PC-9 (cell line): ENCODE results near the gene NMNAT3. TPM values are rescaled to one million over a fixed set of nuclear protein-coding genes. Genes with fewer than 3 reads are reported as not detected.

Experiments
- BruUV-seq: library from RNA; stranded (reverse); fragments of 400-500 nt; replicated peaks from 2 replicates; lab custom pipeline; 2021; lab: Mats Ljungman, UMichigan
- CTCF ChIA-PET: fragments of 300-600 bp; sonication (Branson Sonifier 250); formaldehyde crosslinking; loops from one replicate; lab custom pipeline; 2022; ENCODE audit warnings: antibody characterized with exemption; lab: Charles Lee
- POLR2A ChIA-PET: fragments of 300-600 bp; sonication (Branson Sonifier 250); formaldehyde crosslinking; loops from one replicate; lab custom pipeline; 2022; ENCODE audit warnings: antibody characterized with exemption; ENCODE audit not compliant: unreplicated experiment; lab: Charles Lee
- DNase-seq, 2 experiments: peaks; one replicate each; pipeline versions ENCODE4 v3.0.0 to v3.0.0-alpha.2; 2015 to 2022; ENCODE audit warnings: mixed read lengths in 1 of 2
- H2AFZ ChIP-seq: fragments of 200-600 bp; sonication (generic); 2 replicates; pipeline ENCODE4 v1.8.1; 2017; ENCODE audit warnings: antibody characterized with exemption
- H3F3A ChIP-seq: fragments of 200-600 bp; sonication (generic); 2 replicates; pipeline ENCODE4 v1.8.1; 2017; ENCODE audit warnings: antibody characterized with exemption, mild to moderate bottlenecking, low read depth; ENCODE audit not compliant: insufficient read depth
- H3K27ac ChIP-seq: fragments of 200-600 bp; sonication (generic); 2 replicates; pipeline ENCODE4 v1.6.1; 2016; ENCODE audit warnings: mixed run types
- H3K27me3 ChIP-seq: fragments of 200-600 bp; sonication (generic); 2 replicates; pipeline ENCODE4 v1.6.1; 2016; ENCODE audit warnings: low read depth, mixed run types; ENCODE audit not compliant: insufficient read depth
- H3K36me3 ChIP-seq: fragments of 200-600 bp; sonication (generic); 2 replicates; pipeline ENCODE4 v1.6.1; 2016; ENCODE audit warnings: low read depth, mixed run types
- H3K4me1 ChIP-seq: fragments of 200-600 bp; sonication (generic); replicated peaks from 2 replicates; pipeline ENCODE4 v1.6.1; 2016; ENCODE audit warnings: mixed run types; ENCODE audit not compliant: insufficient read depth
- H3K4me2 ChIP-seq: fragments of 200-600 bp; sonication (generic); 2 replicates; pipeline ENCODE4 v1.6.1; 2017; ENCODE audit warnings: mixed run types
- H3K4me3 ChIP-seq: fragments of 200-600 bp; sonication (generic); 2 replicates; pipeline ENCODE4 v1.6.1; 2016; ENCODE audit warnings: mixed run types
- H3K79me2 ChIP-seq: fragments of 200-600 bp; sonication (generic); 2 replicates; pipeline ENCODE4 v1.6.1; 2017; ENCODE audit warnings: low read depth, mixed run types
- H3K9me2 ChIP-seq: fragments of 200-600 bp; sonication (generic); 2 replicates; pipeline ENCODE4 v1.8.1; 2017; ENCODE audit warnings: mild to moderate bottlenecking; ENCODE audit not compliant: insufficient read depth
- H3K9me3 ChIP-seq: fragments of 200-600 bp; sonication (generic); 2 replicates; pipeline ENCODE4 v1.8.1; 2016; ENCODE audit warnings: low read depth; ENCODE audit not compliant: insufficient read depth
- H4K20me1 ChIP-seq: fragments of 200-600 bp; sonication (generic); 2 replicates; pipeline ENCODE4 v1.8.1; 2017; ENCODE audit not compliant: insufficient read depth
- CTCF ChIP-seq: fragments of 200-600 bp; sonication (generic); conservative IDR thresholded peaks from 2 replicates; pipeline ENCODE4 v1.6.1; 2017; ENCODE audit warnings: mixed run types, antibody characterized with exemption, mild to moderate bottlenecking, moderate library complexity
- EZH2 ChIP-seq: fragments of 200-600 bp; sonication (generic); IDR thresholded peaks from 2 replicates; pipeline ENCODE4 v1.8.0; 2017; ENCODE audit warnings: antibody characterized with exemption, low read depth
- intact Hi-C: fragments of 100-400 bp; cut with micrococcal nuclease; formaldehyde crosslinking; loops from one replicate; pipeline ENCODE4 v1.10.0; 2022; ENCODE audit not compliant: unreplicated experiment
- total RNA-seq: library from RNA; stranded (reverse); gene quantifications from 2 replicates; pipeline ENCODE4 v1.2.3, GENCODE V29; 2021

Gene NMNAT3
- total RNA-seq, 1 experiment from 2014 or later = 1.6 TPM

GRCh38 chr3:139577346-139577745, 100.4 kb downstream of the NMNAT3 start:
- Histone ChIP-seq H3F3A (no peaks in the 10 kb centered on the region), H3K36me3 (no peaks in the 10 kb centered on the region), H3K27ac (no peak overlapping the region), H3K9me2 (no peaks in the 10 kb centered on the region), H3K9me3 (no peaks in the 10 kb centered on the region), H3K4me3 (no peak overlapping the region), H4K20me1 (no peaks in the 10 kb centered on the region), H3K27me3 (no peaks in the 10 kb centered on the region), H3K4me2 (no peak overlapping the region), H2AFZ (no peak overlapping the region), H3K4me1 (no peaks in the 10 kb centered on the region), H3K79me2 (no peaks in the 10 kb centered on the region)
- intact Hi-C loops = no loop called here
- CTCF ChIA-PET = interaction anchor here (0.7 kb wide), 1 partner anchor 122 kb away, joined by 4 read pairs; no protein-coding TSS in a partner anchor
- DNase-seq = no peak
- POLR2A ChIA-PET = interaction anchor here (0.6 kb wide), 1 partner anchor 162 kb away, joined by 11 read pairs; no protein-coding TSS in a partner anchor
- no TSS peak for BruUV-seq
- TF ChIP-seq EZH2 = no peak
- no peak for TF ChIP-seq CTCF

GRCh38 chr3:139574026-139574947, 103.5 kb downstream of the NMNAT3 start:
- Histone ChIP-seq H3K4me1 (no peaks in the 10 kb centered on the region), H3K9me2 (no peaks in the 10 kb centered on the region), H3K36me3 (no peaks in the 10 kb centered on the region), H3K4me2 (no peak overlapping the region), H2AFZ (no peak overlapping the region), H4K20me1 (no peaks in the 10 kb centered on the region), H3K79me2 (no peaks in the 10 kb centered on the region), H3K27ac (no peak overlapping the region), H3K4me3 (no peak overlapping the region), H3K27me3 (no peaks in the 10 kb centered on the region), H3F3A (no peaks in the 10 kb centered on the region), H3K9me3 (no peaks in the 10 kb centered on the region)
- no peak for TF ChIP-seq CTCF
- no peak for TF ChIP-seq EZH2
- ChIA-PET POLR2A (no interaction called here), CTCF (interaction anchor here (0.6 kb wide), 1 partner anchor 618 kb away, joined by 3 read pairs; no protein-coding TSS in a partner anchor)
- intact Hi-C loops = no loop called here
- DNase-seq = no peak
- no TSS peak for BruUV-seq

GRCh38 chr3:139572847-139573672, 104.7 kb downstream of the NMNAT3 start:
- Histone ChIP-seq H3K9me2 (no peaks in the 10 kb centered on the region), H3K4me2 (no peak overlapping the region), H3K27me3 (no peaks in the 10 kb centered on the region), H4K20me1 (no peaks in the 10 kb centered on the region), H2AFZ (no peak overlapping the region), H3K4me3 (no peak overlapping the region), H3F3A (no peaks in the 10 kb centered on the region), H3K36me3 (no peaks in the 10 kb centered on the region), H3K79me2 (no peaks in the 10 kb centered on the region), H3K9me3 (no peaks in the 10 kb centered on the region), H3K4me1 (no peaks in the 10 kb centered on the region), H3K27ac (no peak overlapping the region)
- TF ChIP-seq EZH2 (no peak), CTCF (no peak)
- BruUV-seq = no TSS peak
- intact Hi-C loops = no loop called here
- DNase-seq = no peak
- ChIA-PET CTCF (no interaction called here), POLR2A (no interaction called here)
